Tibial artery (tissue), 4 donors: ENCODE results near the gene RINT1.
A peak's percentile ranks its signal among the peaks of the same experiment; 100 is the strongest.

ENCODE experiments used
- DNase-seq, 2 donors: peaks; one replicate each; pipeline ENCODE4 v3.0.0-alpha.2; 2019
- H3K27ac ChIP-seq, 2 donors: fragments of 200-600 bp; sonication (generic) in 1 of 2; 1 replicate in 1 of 2; 2 replicates in 1 of 2; pipeline ENCODE4 v1.5.1; 2018 to 2019; ENCODE audit warnings: mild to moderate bottlenecking in 1 of 2
- H3K27me3 ChIP-seq, 2 donors: fragments of 200-600 bp; sonication (generic) in 1 of 2; one replicate each; pipeline versions ENCODE4 v1.5.1 to v1.6.0; 2016 to 2019
- H3K36me3 ChIP-seq, 3 donors: fragments of 200-600 bp; sonication (generic) in 2 of 3; one replicate each; pipeline ENCODE4 v1.5.1; 2016 to 2019; ENCODE audit warnings: mild to moderate bottlenecking in 2 of 3
- H3K4me1 ChIP-seq, 4 donors: fragments of 200-600 bp; sonication (generic) in 2 of 4; 1 replicate in 3 of 4; 2 replicates in 1 of 4; pipeline ENCODE4 v1.5.1; 2016 to 2019
- H3K4me3 ChIP-seq, 2 donors: fragments of 200-600 bp; sonication (generic) in 1 of 2; 1 replicate in 1 of 2; 2 replicates in 1 of 2; pipeline ENCODE4 v1.5.1; 2018 to 2019; ENCODE audit warnings: mild to moderate bottlenecking in 2 of 2
- H3K9me3 ChIP-seq, 3 donors: fragments of 200-600 bp; sonication (generic) in 1 of 3; one replicate each; pipeline ENCODE4 v1.5.1; 2016 to 2019
- intact Hi-C: fragments of 100-400 bp; cut with DNase I; formaldehyde crosslinking; loops from one replicate; pipeline ENCODE4 v1.15.0; 2023; ENCODE audit warnings: low total_unique reads
- TF ChIP-seq, protein P1 (sequence below), 2 experiments: fragments of 200-600 bp in 1 of 2; fragments of 450-650 bp in 1 of 2; IDR thresholded peaks; one replicate each; pipeline ENCODE4 v1.5.1; 2017 to 2019; ENCODE audit warnings: antibody characterized with exemption in 2 of 2, mild to moderate bottlenecking in 1 of 2, moderate library complexity in 1 of 2

The RINT1 gene

DNA sequence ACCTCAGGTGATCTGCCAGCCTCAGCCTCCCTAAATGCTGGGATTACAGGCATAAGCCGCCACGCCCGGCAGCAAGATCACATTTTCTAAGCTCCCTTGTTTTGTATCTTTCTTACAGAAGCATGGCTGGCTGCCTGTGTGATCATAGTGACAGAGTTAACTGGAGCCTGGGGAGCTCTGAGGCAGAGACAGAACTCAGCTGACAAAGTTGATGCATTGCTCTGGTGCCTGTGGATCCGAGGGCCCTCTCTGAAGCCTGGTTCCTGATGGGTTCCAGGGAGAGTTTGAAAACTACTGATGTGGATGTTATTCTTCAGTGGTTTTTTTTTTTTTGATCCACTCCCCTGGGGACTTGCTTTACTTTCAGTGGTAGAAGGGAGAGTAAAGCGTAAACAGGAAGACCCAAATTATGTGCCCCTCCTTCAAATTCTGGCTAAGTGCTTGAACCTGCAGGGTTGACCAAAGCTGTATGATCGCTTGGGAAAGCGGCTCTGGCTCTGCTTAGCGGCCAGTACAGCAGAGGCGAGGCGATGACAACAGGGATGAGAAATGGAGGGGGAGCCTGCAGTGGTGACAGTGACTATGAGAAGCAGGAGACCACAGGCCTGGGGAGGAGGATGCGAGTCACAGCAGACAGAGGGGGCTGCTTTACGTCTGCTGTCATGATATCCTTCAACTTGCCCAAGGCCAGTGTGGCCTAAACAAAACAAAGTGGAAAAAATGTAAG is 56.1 kb downstream of the RINT1 start:
- H3K36me3 ChIP-seq, result no peaks in the 10 kb centered on the region

DNA sequence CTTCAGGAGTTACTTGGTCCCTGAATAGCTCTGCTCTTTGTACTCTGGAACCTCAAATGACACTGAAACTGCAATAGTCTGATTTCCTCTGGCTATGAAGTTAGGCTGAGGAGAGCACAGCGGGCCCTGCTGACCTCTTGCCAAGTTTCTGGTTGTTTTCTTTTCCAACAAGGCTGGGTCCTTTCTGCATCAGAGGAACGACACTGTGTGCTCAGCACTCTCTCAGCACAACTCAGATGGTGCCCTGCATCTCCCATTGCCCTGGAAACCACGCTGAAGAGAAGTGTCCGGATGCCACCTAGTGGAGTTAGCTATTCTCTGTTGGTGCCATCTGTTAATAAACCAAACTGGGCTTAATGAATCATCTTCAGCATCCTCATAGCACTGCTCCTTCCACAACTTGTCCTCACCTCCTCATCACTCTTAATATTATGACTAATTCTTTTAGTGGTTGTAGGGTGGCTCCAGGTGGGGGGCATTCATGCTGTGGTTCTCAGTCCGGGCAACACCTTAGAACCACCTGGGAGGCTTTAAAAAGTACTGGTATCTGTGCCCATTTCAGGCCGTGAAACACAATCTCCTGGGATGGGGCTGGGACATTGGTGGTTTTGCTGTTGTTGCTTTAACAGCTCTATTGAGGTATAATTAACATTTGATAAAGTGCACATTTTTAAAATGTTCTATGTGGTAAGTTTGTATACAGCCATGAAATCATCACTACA is 57.5 kb downstream of the RINT1 start:
- DNase-seq, result peak; percentile 53 to 76
- TF ChIP-seq, protein P1, sequence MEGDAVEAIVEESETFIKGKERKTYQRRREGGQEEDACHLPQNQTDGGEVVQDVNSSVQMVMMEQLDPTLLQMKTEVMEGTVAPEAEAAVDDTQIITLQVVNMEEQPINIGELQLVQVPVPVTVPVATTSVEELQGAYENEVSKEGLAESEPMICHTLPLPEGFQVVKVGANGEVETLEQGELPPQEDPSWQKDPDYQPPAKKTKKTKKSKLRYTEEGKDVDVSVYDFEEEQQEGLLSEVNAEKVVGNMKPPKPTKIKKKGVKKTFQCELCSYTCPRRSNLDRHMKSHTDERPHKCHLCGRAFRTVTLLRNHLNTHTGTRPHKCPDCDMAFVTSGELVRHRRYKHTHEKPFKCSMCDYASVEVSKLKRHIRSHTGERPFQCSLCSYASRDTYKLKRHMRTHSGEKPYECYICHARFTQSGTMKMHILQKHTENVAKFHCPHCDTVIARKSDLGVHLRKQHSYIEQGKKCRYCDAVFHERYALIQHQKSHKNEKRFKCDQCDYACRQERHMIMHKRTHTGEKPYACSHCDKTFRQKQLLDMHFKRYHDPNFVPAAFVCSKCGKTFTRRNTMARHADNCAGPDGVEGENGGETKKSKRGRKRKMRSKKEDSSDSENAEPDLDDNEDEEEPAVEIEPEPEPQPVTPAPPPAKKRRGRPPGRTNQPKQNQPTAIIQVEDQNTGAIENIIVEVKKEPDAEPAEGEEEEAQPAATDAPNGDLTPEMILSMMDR (IDR thresholded peaks at IDR 0.05), result peak; percentile 35 to 46
- H3K27me3 ChIP-seq, result no peaks in the 10 kb centered on the region
- no peak overlapping the region for H3K4me3 ChIP-seq
- no peak overlapping the region for H3K27ac ChIP-seq
- no peaks in the 10 kb centered on the region for H3K9me3 ChIP-seq
- H3K4me1 ChIP-seq, result peaks cover 0 to 5% (median 0%) of the 10 kb centered on the region in 4 donors
- intact Hi-C loops, result no loop called here
- H3K36me3 ChIP-seq, result no peaks in the 10 kb centered on the region

More for the DNA sequence above, 56.1 kb downstream of the RINT1 start:
- no peaks in the 10 kb centered on the region for H3K9me3 ChIP-seq
- H3K27me3 ChIP-seq, result no peaks in the 10 kb centered on the region
- intact Hi-C loops, result no loop called here
- TF ChIP-seq, protein P1 (IDR thresholded peaks at IDR 0.05), result no peak
- peaks cover 0 to 5% (median 0%) of the 10 kb centered on the region in 4 donors for H3K4me1 ChIP-seq
- no peak for DNase-seq
- H3K4me3 ChIP-seq, result no peak overlapping the region
- H3K27ac ChIP-seq, result no peak overlapping the region

DNA sequence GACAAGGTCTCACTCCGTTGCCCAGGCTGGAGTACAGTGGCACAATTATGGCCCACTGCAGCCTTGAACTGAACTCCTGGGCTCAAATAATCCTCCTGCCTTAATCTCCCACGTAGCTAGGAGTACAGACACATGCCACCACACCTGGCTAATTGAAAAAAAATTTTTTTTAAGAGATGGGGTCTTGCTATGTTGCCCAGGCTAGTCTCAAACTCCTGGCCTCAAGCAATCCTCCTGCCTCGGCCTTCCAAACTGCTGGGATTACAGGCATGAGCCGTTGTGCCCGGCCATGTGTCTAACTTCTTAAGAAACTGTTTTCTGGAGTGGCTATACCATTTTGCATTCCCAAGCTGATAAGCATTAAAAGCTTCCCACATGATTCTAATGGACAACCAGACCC is 58.8 kb downstream of the RINT1 start:
- Histone ChIP-seq H3K4me1 (peaks cover 0 to 5% (median 0%) of the 10 kb centered on the region in 4 donors), H3K9me3 (no peaks in the 10 kb centered on the region), H3K27ac (no peak overlapping the region), H3K27me3 (no peaks in the 10 kb centered on the region), H3K36me3 (no peaks in the 10 kb centered on the region), H3K4me3 (no peak overlapping the region)
- TF ChIP-seq, protein P1 (IDR thresholded peaks at IDR 0.05), result no peak
- intact Hi-C loops, result no loop called here
- no peak for DNase-seq

DNA sequence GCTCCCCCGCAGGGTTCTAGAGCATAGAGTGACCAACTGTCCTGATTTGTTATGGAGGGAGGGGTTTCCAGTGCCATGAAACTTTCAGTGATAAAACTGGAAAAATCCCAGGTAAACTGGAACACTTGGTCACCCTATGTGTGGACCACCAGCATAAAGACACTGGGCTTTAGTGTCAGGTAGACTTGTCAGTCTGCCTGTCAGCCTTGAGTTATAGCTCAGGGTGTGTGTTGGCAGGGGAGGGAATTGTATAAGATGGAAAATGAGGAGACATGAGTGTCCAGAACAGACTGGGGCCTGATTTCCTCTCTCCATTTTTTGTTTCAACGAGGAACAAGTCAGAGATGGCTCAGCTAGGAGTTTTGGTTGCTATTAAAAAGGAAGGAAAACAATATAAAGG is 59.5 kb downstream of the RINT1 start:
- H3K27me3 ChIP-seq, result no peaks in the 10 kb centered on the region

DNA sequence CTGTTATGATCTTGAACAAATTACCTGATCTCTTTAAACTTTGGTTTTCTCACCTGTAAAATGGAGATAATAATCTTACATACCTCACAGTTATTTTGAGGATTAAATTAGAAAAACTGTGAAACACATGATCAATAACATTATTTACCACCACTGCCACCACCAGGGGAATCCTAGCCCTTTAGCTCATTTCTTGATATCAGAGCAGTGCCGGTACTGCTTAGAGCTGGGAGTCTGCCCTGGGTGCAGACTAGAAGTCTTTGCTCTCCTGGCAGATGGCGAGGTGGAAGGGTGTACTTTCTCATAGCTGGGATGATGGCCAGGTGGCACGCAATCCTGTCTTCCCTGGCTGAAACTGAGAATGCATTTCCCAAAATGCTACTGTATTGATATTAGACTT is 62.0 kb downstream of the RINT1 start:
- intact Hi-C loops, result no loop called here

More for the DNA sequence above, 59.5 kb downstream of the RINT1 start:
- Histone ChIP-seq H3K27ac (no peak overlapping the region), H3K4me1 (peaks cover 0 to 5% (median 0%) of the 10 kb centered on the region in 4 donors), H3K9me3 (no peaks in the 10 kb centered on the region), H3K36me3 (no peaks in the 10 kb centered on the region), H3K4me3 (no peak overlapping the region)
- TF ChIP-seq, protein P1 (IDR thresholded peaks at IDR 0.05), result no peak
- DNase-seq, result no peak
- intact Hi-C loops, result no loop called here

More for the DNA sequence above, 62.0 kb downstream of the RINT1 start:
- Histone ChIP-seq H3K9me3 (no peaks in the 10 kb centered on the region), H3K27ac (no peak overlapping the region), H3K27me3 (no peaks in the 10 kb centered on the region), H3K4me3 (no peak overlapping the region), H3K4me1 (peaks cover 0 to 4% (median 0%) of the 10 kb centered on the region in 4 donors), H3K36me3 (no peaks in the 10 kb centered on the region)
- no peak for DNase-seq
- TF ChIP-seq, protein P1 (IDR thresholded peaks at IDR 0.05), result no peak
